ENCODE data around the gene PDE2A. TPM values are rescaled to one million over a fixed set of nuclear protein-coding genes. Genes with fewer than 3 reads are reported as not detected.
A peak's percentile ranks its signal among the peaks of the same experiment; 100 is the strongest.

The PDE2A gene
- total RNA-seq = 10 to 100 TPM; 23.7 to 85.9 (median 67.0) TPM

DNA sequence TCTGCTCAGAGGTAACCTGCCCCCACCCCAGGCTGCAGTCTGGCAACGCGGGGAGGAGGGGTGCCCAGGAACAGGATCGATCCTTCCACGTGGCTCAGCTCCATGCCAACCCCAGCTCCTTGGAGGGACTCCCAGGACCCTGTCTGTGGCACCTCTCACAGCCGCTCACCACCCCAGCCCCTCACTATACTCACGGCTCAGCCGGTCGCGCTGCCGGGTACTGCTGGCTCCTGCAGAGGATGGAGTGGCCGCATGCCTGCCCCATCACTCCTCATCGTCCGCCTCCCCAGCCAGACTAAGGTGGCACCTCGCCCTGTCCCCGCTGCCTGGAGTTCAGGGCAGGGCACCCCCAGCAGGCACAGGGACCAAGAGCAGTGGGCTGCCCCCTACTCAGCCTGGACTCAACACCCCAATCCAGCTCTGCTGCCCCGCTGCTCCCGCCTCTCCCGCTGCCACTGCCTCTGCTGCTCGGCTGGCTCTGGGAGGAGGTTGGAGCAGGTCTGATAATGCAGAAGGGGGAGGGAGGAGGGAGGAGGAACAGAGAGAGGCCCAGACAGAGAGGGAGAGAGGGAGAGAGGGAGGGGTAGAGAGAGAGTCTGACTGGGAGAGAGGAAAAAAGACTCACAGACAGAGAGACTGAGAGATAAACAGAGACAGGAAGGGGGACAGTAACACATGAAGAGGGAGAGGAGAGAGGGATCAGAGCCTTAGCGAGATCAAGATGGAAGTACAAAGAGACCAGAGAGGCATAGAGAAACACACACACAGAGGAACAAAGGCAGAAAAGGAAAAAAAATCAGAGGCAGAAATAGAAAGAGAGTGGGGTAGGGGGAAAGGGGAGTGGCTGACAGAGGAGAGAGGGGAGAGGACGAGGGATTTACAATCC is at the start of gene PDE2A:
PDE2A (minus strand) TSS at position 480 of the 886 bp plus-strand sequence; CDS start at position 265, 215 bp downstream.
- no peak for DNase-seq (ENCODE audit: low spot score in 2 of 2)
- TF ChIP-seq POLR2A (IDR thresholded peaks at IDR 0.05) (no peak), POLR2AphosphoS5 (IDR thresholded peaks at IDR 0.05) (no peak)
- TF ChIP-seq, protein P1, sequence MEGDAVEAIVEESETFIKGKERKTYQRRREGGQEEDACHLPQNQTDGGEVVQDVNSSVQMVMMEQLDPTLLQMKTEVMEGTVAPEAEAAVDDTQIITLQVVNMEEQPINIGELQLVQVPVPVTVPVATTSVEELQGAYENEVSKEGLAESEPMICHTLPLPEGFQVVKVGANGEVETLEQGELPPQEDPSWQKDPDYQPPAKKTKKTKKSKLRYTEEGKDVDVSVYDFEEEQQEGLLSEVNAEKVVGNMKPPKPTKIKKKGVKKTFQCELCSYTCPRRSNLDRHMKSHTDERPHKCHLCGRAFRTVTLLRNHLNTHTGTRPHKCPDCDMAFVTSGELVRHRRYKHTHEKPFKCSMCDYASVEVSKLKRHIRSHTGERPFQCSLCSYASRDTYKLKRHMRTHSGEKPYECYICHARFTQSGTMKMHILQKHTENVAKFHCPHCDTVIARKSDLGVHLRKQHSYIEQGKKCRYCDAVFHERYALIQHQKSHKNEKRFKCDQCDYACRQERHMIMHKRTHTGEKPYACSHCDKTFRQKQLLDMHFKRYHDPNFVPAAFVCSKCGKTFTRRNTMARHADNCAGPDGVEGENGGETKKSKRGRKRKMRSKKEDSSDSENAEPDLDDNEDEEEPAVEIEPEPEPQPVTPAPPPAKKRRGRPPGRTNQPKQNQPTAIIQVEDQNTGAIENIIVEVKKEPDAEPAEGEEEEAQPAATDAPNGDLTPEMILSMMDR (IDR thresholded peaks at IDR 0.05) = no peak
- Histone ChIP-seq H3K27ac (no peak within 1 kb of the TSS), H3K27me3 (peaks cover 3 to 72% of the 10 kb centered on the region in 2 donors), H3K4me3 (no peak within 1 kb of the TSS), H3K4me1 (no peaks in the 10 kb centered on the region), H3K36me3 (no peaks in the 10 kb centered on the region), H3K9me3 (no peaks in the 10 kb centered on the region)
- intact Hi-C loops (cut with DNase I; ENCODE audit: low total_unique reads) = no loop called here

DNA sequence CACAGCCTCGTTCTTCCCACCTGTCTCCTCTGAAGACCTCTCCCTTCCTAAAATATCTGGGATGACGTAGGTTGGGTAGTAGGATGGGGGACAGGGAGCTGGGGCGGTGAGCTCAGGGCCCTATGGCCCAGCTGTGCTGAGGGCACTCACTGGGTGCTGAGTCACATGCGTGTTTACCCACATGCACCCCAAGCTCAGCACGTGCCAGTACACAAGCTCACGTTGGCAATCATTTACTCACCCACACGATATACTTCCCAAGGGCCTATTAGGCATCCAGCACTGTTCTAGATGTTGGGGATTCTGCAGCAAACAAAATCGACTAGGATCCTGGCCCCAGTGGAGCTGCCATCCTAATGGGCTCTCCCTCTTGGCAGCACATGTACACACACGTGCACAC is 49.3 kb upstream of the PDE2A start:
- no peaks in the 10 kb centered on the region for H3K27me3 ChIP-seq
- no peaks in the 10 kb centered on the region for H3K36me3 ChIP-seq
- no peak overlapping the region for H3K4me3 ChIP-seq
- H3K27ac ChIP-seq = peak overlapping the region; percentile 85 to 91
- DNase-seq (ENCODE audit: low spot score in 2 of 2) = no peak
- intact Hi-C loops (cut with DNase I; ENCODE audit: low total_unique reads) = loop anchor here (10.0 kb wide), 3 partner anchors 61 to 451 kb away; partner anchors contain the start of gene ATG16L2
- TF ChIP-seq, protein P1 (IDR thresholded peaks at IDR 0.05) = no peak
- TF ChIP-seq POLR2AphosphoS5 (IDR thresholded peaks at IDR 0.05) (no peak), POLR2A (IDR thresholded peaks at IDR 0.05) (no peak)
- H3K4me1 ChIP-seq = peaks cover 4 to 17% of the 10 kb centered on the region in 2 donors
- no peaks in the 10 kb centered on the region for H3K9me3 ChIP-seq

DNA sequence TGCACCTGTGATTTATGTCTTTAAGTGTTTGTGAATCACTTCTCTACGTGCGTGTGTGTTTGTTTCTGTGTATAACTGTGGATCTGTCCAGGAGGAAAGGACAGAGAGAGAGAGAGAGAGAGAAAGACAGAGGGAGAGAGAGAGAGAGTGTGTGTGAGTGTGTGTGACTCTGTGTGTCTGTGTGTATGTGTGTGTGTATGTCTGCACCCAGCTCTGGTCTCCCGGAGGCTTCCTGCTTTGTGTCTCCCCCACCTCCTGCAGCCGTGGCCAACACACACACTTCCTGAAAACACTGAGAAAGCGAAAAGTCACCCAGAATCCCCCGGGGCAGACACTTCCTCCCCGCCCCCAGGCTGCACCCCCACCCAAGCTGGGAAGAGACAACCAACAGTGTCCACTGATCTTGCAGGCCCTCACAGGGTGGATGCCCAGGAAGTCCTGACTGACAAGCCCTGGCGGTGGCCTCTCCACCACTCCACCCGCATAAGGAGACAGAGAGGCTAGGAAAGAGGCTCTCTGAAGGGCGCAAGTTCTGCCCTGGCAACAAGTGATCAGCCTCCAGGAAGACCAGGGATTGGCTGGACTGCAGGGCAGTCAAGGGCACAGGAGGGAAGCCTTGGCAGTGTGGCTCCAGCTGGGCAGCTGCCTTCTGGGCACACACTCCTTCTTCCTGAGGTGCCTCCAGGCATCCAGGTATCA is 48.0 kb upstream of the PDE2A start:
- Histone ChIP-seq H3K36me3 (no peaks in the 10 kb centered on the region), H3K27ac (peak overlapping the region; percentile 85 to 91), H3K9me3 (no peaks in the 10 kb centered on the region), H3K4me3 (peak overlapping the region; percentile 59 to 90 (median 68)), H3K4me1 (peaks cover 4 to 17% of the 10 kb centered on the region in 2 donors), H3K27me3 (no peaks in the 10 kb centered on the region)
- intact Hi-C loops (cut with DNase I; ENCODE audit: low total_unique reads) = loop anchor here (10.0 kb wide), 3 partner anchors 63 to 453 kb away; partner anchors contain the start of gene ATG16L2
- TF ChIP-seq POLR2A (IDR thresholded peaks at IDR 0.05) (peak; percentile 43), POLR2AphosphoS5 (IDR thresholded peaks at IDR 0.05) (peak; percentile 41 to 63 (median 55))
- TF ChIP-seq, protein P1 (IDR thresholded peaks at IDR 0.05) = peak in 2 of 3 donors; percentile 13 to 18
- DNase-seq (ENCODE audit: low spot score in 2 of 2) = peak; percentile 82 to 89

DNA sequence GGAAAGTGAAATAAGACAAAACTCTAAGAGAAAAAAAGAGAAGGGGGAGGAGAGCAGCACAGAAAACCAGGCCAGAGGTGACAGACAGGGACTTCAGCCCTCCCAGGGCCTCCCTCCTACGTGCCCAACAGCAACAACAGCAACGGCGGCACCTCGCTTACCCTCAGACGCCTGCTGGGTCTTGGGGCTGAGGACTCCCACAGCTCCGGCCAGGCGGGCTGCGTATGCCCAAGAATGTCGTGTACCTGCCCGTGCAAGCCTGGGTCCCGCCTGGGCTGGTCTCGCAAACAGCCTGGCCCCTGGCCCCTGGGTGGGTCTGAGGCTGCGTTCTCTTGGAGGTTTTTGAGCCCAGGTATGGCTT is 47.4 kb upstream of the PDE2A start:
- TF ChIP-seq POLR2AphosphoS5 (IDR thresholded peaks at IDR 0.05) = no peak
- no peak for TF ChIP-seq POLR2A (IDR thresholded peaks at IDR 0.05)
- TF ChIP-seq, protein P1 (IDR thresholded peaks at IDR 0.05) = no peak
- no peaks in the 10 kb centered on the region for H3K9me3 ChIP-seq
- intact Hi-C loops (cut with DNase I; ENCODE audit: low total_unique reads) = loop anchor here (10.0 kb wide), 3 partner anchors 63 to 453 kb away; partner anchors contain the start of gene ATG16L2
- H3K36me3 ChIP-seq = no peaks in the 10 kb centered on the region
- no peaks in the 10 kb centered on the region for H3K27me3 ChIP-seq
- H3K27ac ChIP-seq = peak overlapping the region; percentile 85 to 91
- H3K4me1 ChIP-seq = peaks cover 4 to 17% of the 10 kb centered on the region in 2 donors
- H3K4me3 ChIP-seq = peak overlapping the region; percentile 59 to 90 (median 68)
- peak in 1 of 2 donors; percentile 62 for DNase-seq (ENCODE audit: low spot score in 2 of 2)

All from breast epithelium (tissue), 4 donors.